ENCODE measurements around the gene CLDN19. TPM values are rescaled to one million over a fixed set of nuclear protein-coding genes. Genes with fewer than 3 reads are reported as not detected.

CLDN19 gene
- total and polyA plus RNA-seq, 2 donors (not counting 1 experiment from before 2014, with no cell fraction given) = 0.03 TPM; not detected in 1

DNA sequence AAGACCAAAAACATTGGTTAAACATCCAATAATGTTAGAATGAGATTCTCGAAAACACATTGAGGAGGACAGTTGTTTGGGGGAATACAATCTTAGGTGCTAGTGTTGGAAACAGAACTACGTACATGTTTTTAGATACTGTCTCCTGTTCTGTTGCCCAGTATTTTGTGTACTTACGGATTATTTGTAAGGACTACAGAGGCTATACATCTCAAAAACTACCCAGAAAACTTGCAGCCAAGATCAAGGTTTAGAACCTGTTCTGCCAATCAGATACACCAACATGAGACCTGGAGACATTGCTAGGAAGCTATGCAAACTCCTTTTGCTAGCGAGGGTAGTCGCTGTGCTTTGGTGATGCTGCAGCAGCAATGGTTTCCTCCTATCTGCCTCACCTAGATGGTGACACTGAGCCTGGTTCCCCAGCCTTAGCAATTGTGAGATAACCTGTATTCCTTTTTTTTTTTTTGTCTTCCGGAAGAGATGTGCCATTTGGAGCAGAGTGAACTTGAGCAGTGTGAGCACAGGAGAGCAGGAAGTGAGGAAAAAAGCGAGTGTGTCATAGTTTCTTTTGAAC, 36.1 kb downstream of the CLDN19 start:
- ChIA-PET POLR2A (no interaction called here), CTCF (no interaction called here)
- Mint-ChIP-seq H3K9me3 (ENCODE audit: insufficient read depth) (no peaks in the 10 kb centered on the region), H3K27me3 (no peaks in the 10 kb centered on the region), H3K27ac (no peak overlapping the region), H3K4me1 (no peaks in the 10 kb centered on the region), H3K4me3 (no peak overlapping the region)
- Histone ChIP-seq H3K4me3 (ENCODE audit: control extremely low read depth in 1 of 5, extremely low read depth in 1 of 5, insufficient read depth in 1 of 5, low read depth in 2 of 5, low read length in 4 of 5) (no peak overlapping the region), H3K9ac (ENCODE audit: low read length) (no peak overlapping the region), H3K36me3 (replicated peaks in 1 of 2; ENCODE audit: control extremely low read depth in 1 of 2, control insufficient read depth in 1 of 2, extremely low read depth in 1 of 2, insufficient read depth in 2 of 2, low read length in 1 of 2) (peaks cover 15 to 71% of the 10 kb centered on the region in 2 experiments), H3K9me3 (ENCODE audit: control extremely low read depth in 1 of 3, control insufficient read depth in 2 of 3, insufficient read depth in 1 of 3, low read length in 2 of 3) (peaks cover 0 to 3% (median 0%) of the 10 kb centered on the region in 3 donors), H3K4me1 (ENCODE audit: control insufficient read depth in 2 of 2, insufficient read depth in 2 of 2, low read length in 2 of 2) (no peaks in the 10 kb centered on the region), H3K27me3 (replicated peaks in 1 of 4; ENCODE audit: control extremely low read depth in 1 of 4, control insufficient read depth in 3 of 4, insufficient read depth in 4 of 4, low read length in 3 of 4) (no peaks in the 10 kb centered on the region), H2AFZ (ENCODE audit: insufficient read depth, low read depth, low read length, poor library complexity, severe bottlenecking) (no peak overlapping the region), H4K20me1 (ENCODE audit: control insufficient read depth, insufficient read depth, low read length, poor library complexity, severe bottlenecking) (peaks cover 15% of the 10 kb centered on the region), H3K27ac (ENCODE audit: low read length in 2 of 2) (no peak overlapping the region), H3K4me2 (replicated peaks; ENCODE audit: low read depth, low read length, poor library complexity, severe bottlenecking) (no peak overlapping the region), H3K79me2 (ENCODE audit: control insufficient read depth, insufficient read depth, low read length) (peaks cover 8% of the 10 kb centered on the region)
- no peak for ATAC-seq (ENCODE audit: low read depth)
- intact Hi-C loops (cut with micrococcal nuclease) = no loop called here
- TF ChIP-seq EZH2 (IDR thresholded peaks at IDR 0.05; ENCODE audit: borderline replicate concordance, insufficient read depth, low read depth, low read length, poor library complexity, severe bottlenecking) (no peak), CTCF (IDR thresholded peaks at IDR 0.05) (no peak)
- DNase-seq = no peak
- 97% methylated on average over 5 of the region's 7 CpGs for WGBS (ENCODE audit: insufficient coverage)

DNA sequence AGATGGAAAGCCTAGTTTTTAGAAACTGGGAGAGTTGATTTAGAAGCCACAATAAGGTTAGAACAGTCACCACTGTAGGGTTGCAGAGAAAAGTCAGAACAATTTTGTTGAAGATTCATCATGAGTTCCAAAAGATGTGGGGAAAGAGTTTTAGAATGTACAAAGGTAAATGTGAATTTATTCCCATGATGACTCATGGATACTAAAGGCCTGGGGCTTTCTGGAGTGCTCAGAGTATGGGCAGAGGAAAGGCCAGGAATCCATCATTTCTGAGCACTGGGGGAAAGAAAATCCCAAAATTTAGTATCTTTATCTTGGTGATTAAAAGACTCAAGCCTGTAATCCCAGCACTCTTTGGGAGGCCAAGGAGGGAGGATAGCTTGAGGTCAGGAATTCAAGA, 40.0 kb downstream of the CLDN19 start:
- no peak overlapping the region for H2AFZ ChIP-seq (ENCODE audit: insufficient read depth, low read depth, low read length, poor library complexity, severe bottlenecking)
- no peak overlapping the region for H3K27ac Mint-ChIP-seq
- peaks cover 1% of the 10 kb centered on the region for H3K4me1 Mint-ChIP-seq
- no peaks in the 10 kb centered on the region for H3K9me3 ChIP-seq (ENCODE audit: control extremely low read depth in 1 of 3, control insufficient read depth in 2 of 3, insufficient read depth in 1 of 3, low read length in 2 of 3)
- no peak overlapping the region for H3K9ac ChIP-seq (ENCODE audit: low read length)
- no peak for TF ChIP-seq CTCF (IDR thresholded peaks at IDR 0.05)
- ChIA-PET CTCF (no interaction called here), POLR2A (interaction anchor here (0.7 kb wide), 1 partner anchor 42 kb away, joined by 3 read pairs; the partner anchor contains the start of gene PPIH)
- H3K36me3 ChIP-seq (replicated peaks in 1 of 2; ENCODE audit: control extremely low read depth in 1 of 2, control insufficient read depth in 1 of 2, extremely low read depth in 1 of 2, insufficient read depth in 2 of 2, low read length in 1 of 2) = peaks cover 9 to 92% of the 10 kb centered on the region in 2 experiments
- H3K9me3 Mint-ChIP-seq (ENCODE audit: insufficient read depth) = no peaks in the 10 kb centered on the region
- intact Hi-C loops (cut with micrococcal nuclease) = no loop called here
- H3K4me3 Mint-ChIP-seq = no peak overlapping the region
- peaks cover 25% of the 10 kb centered on the region for H3K79me2 ChIP-seq (ENCODE audit: control insufficient read depth, insufficient read depth, low read length)
- H3K27me3 Mint-ChIP-seq = no peaks in the 10 kb centered on the region
- no peak overlapping the region for H3K27ac ChIP-seq (ENCODE audit: low read length in 2 of 2)
- peaks cover 40% of the 10 kb centered on the region for H4K20me1 ChIP-seq (ENCODE audit: control insufficient read depth, insufficient read depth, low read length, poor library complexity, severe bottlenecking)
- H3K4me3 ChIP-seq (ENCODE audit: control extremely low read depth in 1 of 5, extremely low read depth in 1 of 5, insufficient read depth in 1 of 5, low read depth in 2 of 5, low read length in 4 of 5) = no peak overlapping the region
- DNase-seq = no peak
- no peak for ATAC-seq (ENCODE audit: low read depth)
- H3K4me1 ChIP-seq (ENCODE audit: control insufficient read depth in 2 of 2, insufficient read depth in 2 of 2, low read length in 2 of 2) = no peaks in the 10 kb centered on the region
- H3K27me3 ChIP-seq (replicated peaks in 1 of 4; ENCODE audit: control extremely low read depth in 1 of 4, control insufficient read depth in 3 of 4, insufficient read depth in 4 of 4, low read length in 3 of 4) = no peaks in the 10 kb centered on the region
- H3K4me2 ChIP-seq (replicated peaks; ENCODE audit: low read depth, low read length, poor library complexity, severe bottlenecking) = no peak overlapping the region

All from B cell (primary cell).